Measurements from ENCODE around the gene TFDP2. TPM values are rescaled to one million over a fixed set of nuclear protein-coding genes. Genes with fewer than 3 reads are reported as not detected.

The TFDP2 gene
- total RNA-seq, 1 donor from 2014 or later = 41.3 TPM

DNA sequence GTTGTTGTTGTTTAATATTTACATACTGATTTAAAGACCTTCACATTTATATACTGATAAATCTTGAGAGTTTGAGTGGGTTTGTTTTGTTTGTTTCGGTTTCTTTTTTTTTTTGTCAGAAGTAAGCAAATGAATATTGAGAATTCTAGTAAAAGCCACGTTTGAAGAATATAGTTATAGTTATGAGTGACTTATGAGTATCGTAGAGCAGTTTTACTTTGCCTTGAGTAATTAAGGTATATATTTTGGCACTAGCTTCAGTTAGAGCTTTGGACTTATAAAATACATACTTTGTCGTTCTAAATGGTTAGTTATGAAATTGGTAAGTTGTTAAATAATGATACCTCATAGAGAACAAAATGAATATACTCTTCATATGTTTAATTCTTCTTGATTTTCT, 245.1 kb downstream of the TFDP2 start:
- TF ChIP-seq, protein P1, sequence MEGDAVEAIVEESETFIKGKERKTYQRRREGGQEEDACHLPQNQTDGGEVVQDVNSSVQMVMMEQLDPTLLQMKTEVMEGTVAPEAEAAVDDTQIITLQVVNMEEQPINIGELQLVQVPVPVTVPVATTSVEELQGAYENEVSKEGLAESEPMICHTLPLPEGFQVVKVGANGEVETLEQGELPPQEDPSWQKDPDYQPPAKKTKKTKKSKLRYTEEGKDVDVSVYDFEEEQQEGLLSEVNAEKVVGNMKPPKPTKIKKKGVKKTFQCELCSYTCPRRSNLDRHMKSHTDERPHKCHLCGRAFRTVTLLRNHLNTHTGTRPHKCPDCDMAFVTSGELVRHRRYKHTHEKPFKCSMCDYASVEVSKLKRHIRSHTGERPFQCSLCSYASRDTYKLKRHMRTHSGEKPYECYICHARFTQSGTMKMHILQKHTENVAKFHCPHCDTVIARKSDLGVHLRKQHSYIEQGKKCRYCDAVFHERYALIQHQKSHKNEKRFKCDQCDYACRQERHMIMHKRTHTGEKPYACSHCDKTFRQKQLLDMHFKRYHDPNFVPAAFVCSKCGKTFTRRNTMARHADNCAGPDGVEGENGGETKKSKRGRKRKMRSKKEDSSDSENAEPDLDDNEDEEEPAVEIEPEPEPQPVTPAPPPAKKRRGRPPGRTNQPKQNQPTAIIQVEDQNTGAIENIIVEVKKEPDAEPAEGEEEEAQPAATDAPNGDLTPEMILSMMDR (IDR thresholded peaks at IDR 0.05) = no peak
- Histone ChIP-seq H3K4me3 (no peak overlapping the region), H3K4me1 (no peaks in the 10 kb centered on the region), H3K36me3 (peaks cover 41% of the 10 kb centered on the region), H3K27ac (no peak overlapping the region), H3K27me3 (ENCODE audit: low read depth) (no peaks in the 10 kb centered on the region), H3K9me3 (no peaks in the 10 kb centered on the region)
- ATAC-seq = no peak
- intact Hi-C loops (cut with DNase I) = no loop called here
- DNase-seq = no peak

DNA sequence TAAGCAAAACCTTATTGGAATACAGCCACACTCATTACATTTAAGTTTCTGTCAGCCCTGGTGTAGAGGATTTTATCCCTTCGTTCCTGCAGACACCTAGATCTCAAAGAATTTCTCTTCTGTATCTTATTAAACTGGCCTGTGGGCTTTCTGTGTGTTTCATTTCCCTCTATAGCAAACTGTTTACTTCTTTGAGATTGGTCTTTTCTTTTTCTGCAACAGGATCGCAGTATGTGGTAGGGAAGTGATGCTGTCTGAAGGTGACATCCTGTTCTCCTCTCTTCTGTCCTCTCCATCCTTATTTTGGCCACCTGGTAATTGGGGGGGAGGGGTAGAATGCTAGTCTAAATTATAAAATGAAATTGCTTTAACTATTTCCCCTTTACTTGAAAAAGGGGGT, 247.4 kb downstream of the TFDP2 start:
- peaks cover 20% of the 10 kb centered on the region for H3K36me3 ChIP-seq
- no peak for ATAC-seq
- no peak for DNase-seq
- H3K27ac ChIP-seq = no peak overlapping the region
- H3K9me3 ChIP-seq = no peaks in the 10 kb centered on the region
- H3K4me3 ChIP-seq = no peak overlapping the region
- TF ChIP-seq, protein P1 (IDR thresholded peaks at IDR 0.05) = no peak
- no peaks in the 10 kb centered on the region for H3K27me3 ChIP-seq (ENCODE audit: low read depth)
- intact Hi-C loops (cut with DNase I) = no loop called here
- no peaks in the 10 kb centered on the region for H3K4me1 ChIP-seq

DNA sequence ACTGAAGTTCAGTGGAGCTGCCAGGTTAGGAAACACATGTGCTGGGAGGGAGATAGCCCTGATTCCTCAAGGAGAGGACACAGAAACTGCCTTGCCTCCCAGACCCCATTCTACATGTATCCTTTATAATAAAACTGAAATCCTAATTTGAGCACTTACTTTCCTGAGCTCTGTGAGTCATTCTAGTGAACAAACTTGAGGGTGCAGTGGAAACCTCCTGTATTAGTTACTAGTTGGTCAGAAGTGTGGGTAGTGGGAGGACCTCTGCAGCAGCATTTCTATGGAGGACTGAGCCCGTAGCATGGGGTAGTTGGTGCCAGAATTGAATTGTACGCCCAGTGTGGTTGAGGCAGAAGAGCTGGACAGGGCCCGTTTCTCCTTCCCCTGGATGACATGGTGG, 249.0 kb downstream of the TFDP2 start:
- TF ChIP-seq, protein P1 (IDR thresholded peaks at IDR 0.05) = no peak
- Histone ChIP-seq H3K27me3 (ENCODE audit: low read depth) (no peaks in the 10 kb centered on the region), H3K36me3 (peaks cover 12% of the 10 kb centered on the region), H3K4me1 (no peaks in the 10 kb centered on the region), H3K9me3 (no peaks in the 10 kb centered on the region), H3K4me3 (no peak overlapping the region), H3K27ac (no peak overlapping the region)
- DNase-seq (no peak), ATAC-seq (no peak)
- intact Hi-C loops (cut with DNase I) = no loop called here

DNA sequence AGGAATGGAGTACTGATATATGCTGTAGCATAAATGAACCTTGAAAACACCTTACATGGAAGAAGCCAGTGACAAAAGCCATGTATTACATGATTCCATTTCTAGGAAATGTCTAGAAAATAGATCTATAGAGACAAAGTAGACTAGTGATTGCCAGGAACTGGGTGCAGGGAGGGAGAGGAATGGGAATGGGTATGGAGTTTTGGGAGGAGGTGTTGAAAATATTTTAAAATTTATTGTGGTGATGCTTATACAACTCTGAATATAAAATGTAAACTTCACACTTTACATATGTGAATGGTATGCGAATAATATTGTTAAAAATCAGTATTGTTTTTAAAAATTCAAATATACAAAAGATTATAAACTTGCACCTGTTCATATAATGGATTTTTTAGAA, 250.4 kb downstream of the TFDP2 start:
- TF ChIP-seq, protein P1 (IDR thresholded peaks at IDR 0.05) = no peak
- Histone ChIP-seq H3K27me3 (ENCODE audit: low read depth) (no peaks in the 10 kb centered on the region), H3K9me3 (no peaks in the 10 kb centered on the region), H3K4me1 (peaks cover 4% of the 10 kb centered on the region), H3K4me3 (no peak overlapping the region), H3K27ac (no peak overlapping the region), H3K36me3 (no peaks in the 10 kb centered on the region)
- intact Hi-C loops (cut with DNase I) = no loop called here
- DNase-seq = no peak
- no peak for ATAC-seq

DNA sequence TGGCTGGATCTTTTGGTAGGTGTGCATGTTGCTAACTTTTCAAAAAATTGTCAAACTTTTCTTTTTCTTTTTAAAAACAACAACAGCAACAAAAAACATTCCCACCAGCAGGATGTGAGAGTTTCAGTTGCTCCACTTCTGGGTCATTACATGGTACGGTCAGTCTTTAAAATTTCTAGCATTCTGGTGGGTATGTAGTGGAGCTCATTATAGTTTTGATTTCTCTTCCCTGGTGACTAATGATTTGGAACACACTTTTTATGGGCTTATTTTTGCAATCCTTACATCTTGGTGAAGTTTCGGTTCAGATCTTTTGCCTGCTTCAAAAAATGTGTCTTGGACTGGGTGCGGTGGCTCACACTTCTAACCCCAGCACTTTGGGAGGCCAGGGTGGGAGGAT, 253.6 kb downstream of the TFDP2 start:
- DNase-seq (no peak), ATAC-seq (no peak)
- intact Hi-C loops (cut with DNase I) = no loop called here
- Histone ChIP-seq H3K27ac (no peak overlapping the region), H3K27me3 (ENCODE audit: low read depth) (no peaks in the 10 kb centered on the region), H3K4me3 (no peak overlapping the region), H3K4me1 (peaks cover 9% of the 10 kb centered on the region), H3K9me3 (no peaks in the 10 kb centered on the region), H3K36me3 (no peaks in the 10 kb centered on the region)
- TF ChIP-seq, protein P1 (IDR thresholded peaks at IDR 0.05) = no peak
